Liver (tissue), 3 donors: ENCODE results near the gene PGAM1.

Source experiments
- ATF3 ChIP-seq: IDR thresholded peaks from 2 replicates; pipeline ENCODE4 v1.6.1; 2016; ENCODE audit warnings: antibody characterized with exemption
- CTCF ChIP-seq: fragments of 150-350 bp; IDR thresholded peaks from 2 replicates; pipeline ENCODE4 v1.5.1; 2017; ENCODE audit warnings: improper control_type of control experiment, low read depth, low read length; ENCODE audit not compliant: missing input control
- FOXA2 ChIP-seq: IDR thresholded peaks from 2 replicates; pipeline ENCODE4 v1.6.1; 2016; ENCODE audit warnings: antibody characterized with exemption
- MAX ChIP-seq: IDR thresholded peaks from 2 replicates; pipeline ENCODE4 v1.6.1; 2016; ENCODE audit warnings: antibody characterized with exemption
- REST ChIP-seq: IDR thresholded peaks from 2 replicates; pipeline ENCODE4 v1.6.1; 2016; ENCODE audit warnings: antibody characterized with exemption, mild to moderate bottlenecking
- RXRA ChIP-seq, 2 donors: IDR thresholded peaks; 2 replicates each; pipeline ENCODE4 v1.6.1; 2017 to 2018; ENCODE audit warnings: antibody characterized with exemption in 2 of 2, mild to moderate bottlenecking in 1 of 2
- SP1 ChIP-seq: IDR thresholded peaks from 2 replicates; pipeline ENCODE4 v1.6.1; 2018; ENCODE audit warnings: antibody characterized with exemption, mild to moderate bottlenecking
- YY1 ChIP-seq: IDR thresholded peaks from 2 replicates; pipeline ENCODE4 v1.6.1; 2016; ENCODE audit warnings: antibody characterized with exemption, mild to moderate bottlenecking
- ZBTB33 ChIP-seq: IDR thresholded peaks from 2 replicates; pipeline ENCODE4 v1.6.1; 2016; ENCODE audit warnings: antibody characterized with exemption
- donor health status: healthy.
- donor health status: healthy.

GRCh38 chr10:97396056-97396455 is 29.9 kb upstream of the PGAM1 start:
- TF ChIP-seq CTCF (no peak), RXRA (IDR thresholded peaks at IDR 0.05) (no peak), ZBTB33 (no peak), REST (no peak), MAX (no peak), SP1 (no peak), FOXA2 (no peak), YY1 (no peak), ATF3 (no peak)
